ENCODE results near the gene TEX22.
"Not testable (repeated sequence)": the region's sequence is repeated elsewhere in the genome, so short reads cannot be mapped to it uniquely, and the experiment has no call there.

The TEX22 gene

DNA sequence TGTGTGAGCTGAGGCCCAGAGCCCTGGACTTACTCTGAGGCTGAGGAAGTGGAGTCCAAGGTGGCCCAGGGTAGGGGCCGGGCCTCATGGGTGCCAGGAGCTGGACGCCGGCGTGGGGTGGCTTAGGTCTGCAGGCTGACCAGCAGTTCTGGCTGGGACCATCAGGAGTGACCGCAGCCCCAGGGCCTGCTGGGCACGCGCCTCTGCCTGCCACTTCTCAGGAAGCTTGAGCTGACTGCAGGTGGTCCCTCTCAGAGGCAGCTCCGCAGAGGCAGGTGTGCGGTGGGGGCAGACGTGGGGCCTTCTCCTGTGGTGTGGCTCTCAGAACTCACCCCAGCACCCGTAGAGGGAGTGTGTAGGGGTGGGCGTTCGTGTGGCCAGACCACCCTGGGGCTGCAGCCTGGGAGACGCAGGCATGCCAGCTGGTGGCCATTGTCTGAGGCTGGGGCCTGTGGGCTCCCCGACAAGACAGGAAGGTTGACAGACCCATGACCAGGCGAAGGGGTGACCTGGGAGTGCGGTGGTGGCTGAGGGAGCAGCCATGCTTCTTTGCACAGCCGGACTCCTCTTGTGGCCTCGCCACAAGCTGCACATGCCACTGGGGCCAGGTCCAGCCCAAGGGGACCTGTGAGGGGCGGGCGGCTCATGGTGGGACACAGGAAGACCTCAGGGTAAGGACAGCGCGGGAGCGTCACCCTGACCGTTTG, 40.0 kb upstream of the TEX22 start:
- Histone ChIP-seq H2AFZ (ENCODE audit: low read length) (no peak overlapping the region), H3K4me2 (ENCODE audit: low read depth, low read length, poor library complexity, severe bottlenecking) (no peak overlapping the region), H3K9me2 (replicated peaks; ENCODE audit: low read depth, low read length) (no peaks in the 10 kb centered on the region), H3K36me3 (ENCODE audit: insufficient read depth, low read length) (peaks cover 3% of the 10 kb centered on the region; the same call in 1 of the 2 replicates), H3K4me3 (ENCODE audit: low read length, poor library complexity, severe bottlenecking) (no peak overlapping the region), H3K79me2 (ENCODE audit: insufficient read depth, low read length) (no peaks in the 10 kb centered on the region), H3K4me1 (ENCODE audit: insufficient read depth, low read length, poor library complexity, severe bottlenecking) (no peaks in the 10 kb centered on the region), H4K20me1 (ENCODE audit: insufficient read depth, low read length, poor library complexity, severe bottlenecking) (no peaks in the 10 kb centered on the region), H3K27me3 (ENCODE audit: insufficient read depth, low read length, poor library complexity, severe bottlenecking) (no peaks in the 10 kb centered on the region), H3K9me3 (ENCODE audit: insufficient read depth, low read depth, low read length) (no peaks in the 10 kb centered on the region), H3K9ac (ENCODE audit: low read depth, low read length, poor library complexity, severe bottlenecking) (no peak overlapping the region), H3F3A (ENCODE audit: low read depth) (no peaks in the 10 kb centered on the region)
- TF ChIP-seq EZH2phosphoT487 (IDR thresholded peaks at IDR 0.05; ENCODE audit: borderline replicate concordance) = no peak
- TF ChIP-seq, protein P1, sequence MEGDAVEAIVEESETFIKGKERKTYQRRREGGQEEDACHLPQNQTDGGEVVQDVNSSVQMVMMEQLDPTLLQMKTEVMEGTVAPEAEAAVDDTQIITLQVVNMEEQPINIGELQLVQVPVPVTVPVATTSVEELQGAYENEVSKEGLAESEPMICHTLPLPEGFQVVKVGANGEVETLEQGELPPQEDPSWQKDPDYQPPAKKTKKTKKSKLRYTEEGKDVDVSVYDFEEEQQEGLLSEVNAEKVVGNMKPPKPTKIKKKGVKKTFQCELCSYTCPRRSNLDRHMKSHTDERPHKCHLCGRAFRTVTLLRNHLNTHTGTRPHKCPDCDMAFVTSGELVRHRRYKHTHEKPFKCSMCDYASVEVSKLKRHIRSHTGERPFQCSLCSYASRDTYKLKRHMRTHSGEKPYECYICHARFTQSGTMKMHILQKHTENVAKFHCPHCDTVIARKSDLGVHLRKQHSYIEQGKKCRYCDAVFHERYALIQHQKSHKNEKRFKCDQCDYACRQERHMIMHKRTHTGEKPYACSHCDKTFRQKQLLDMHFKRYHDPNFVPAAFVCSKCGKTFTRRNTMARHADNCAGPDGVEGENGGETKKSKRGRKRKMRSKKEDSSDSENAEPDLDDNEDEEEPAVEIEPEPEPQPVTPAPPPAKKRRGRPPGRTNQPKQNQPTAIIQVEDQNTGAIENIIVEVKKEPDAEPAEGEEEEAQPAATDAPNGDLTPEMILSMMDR (conservative IDR thresholded peaks at IDR 0.05; ENCODE audit: low read length) = no peak

DNA sequence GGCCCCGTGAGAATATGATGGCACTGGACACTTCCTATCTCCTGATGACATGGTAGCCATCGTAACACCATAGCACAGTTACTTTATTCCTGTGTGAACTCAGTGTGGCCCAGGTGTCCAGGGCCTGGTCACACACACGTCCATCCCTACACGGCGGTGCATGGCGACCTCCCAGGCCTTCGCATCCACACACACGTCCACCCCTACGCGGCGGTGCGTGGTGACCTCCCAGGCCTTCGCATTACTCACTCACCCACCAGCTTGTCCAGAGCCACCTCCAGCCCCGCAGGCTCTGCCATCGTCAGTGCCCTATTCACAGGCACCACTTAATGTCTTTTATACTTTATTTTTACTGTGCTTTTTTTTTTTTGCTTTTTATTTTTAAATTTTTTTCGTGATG, 39.4 kb upstream of the TEX22 start:
- H3K79me2 ChIP-seq (ENCODE audit: insufficient read depth, low read length) = no peaks in the 10 kb centered on the region
- H2AFZ ChIP-seq (ENCODE audit: low read length) = no peak overlapping the region
- no peak overlapping the region for H3K9ac ChIP-seq (ENCODE audit: low read depth, low read length, poor library complexity, severe bottlenecking)
- H3K4me2 ChIP-seq (ENCODE audit: low read depth, low read length, poor library complexity, severe bottlenecking) = no peak overlapping the region
- H3K4me3 ChIP-seq (ENCODE audit: low read length, poor library complexity, severe bottlenecking) = no peak overlapping the region
- H3F3A ChIP-seq (ENCODE audit: low read depth) = no peaks in the 10 kb centered on the region
- no peaks in the 10 kb centered on the region for H3K9me3 ChIP-seq (ENCODE audit: insufficient read depth, low read depth, low read length)
- TF ChIP-seq, protein P1 (conservative IDR thresholded peaks at IDR 0.05; ENCODE audit: low read length) = no peak
- no peak for TF ChIP-seq EZH2phosphoT487 (IDR thresholded peaks at IDR 0.05; ENCODE audit: borderline replicate concordance)
- H3K27me3 ChIP-seq (ENCODE audit: insufficient read depth, low read length, poor library complexity, severe bottlenecking) = no peaks in the 10 kb centered on the region
- H3K36me3 ChIP-seq (ENCODE audit: insufficient read depth, low read length) = peaks cover 3% of the 10 kb centered on the region; the same call in 1 of the 2 replicates
- no peaks in the 10 kb centered on the region for H3K9me2 ChIP-seq (replicated peaks; ENCODE audit: low read depth, low read length)
- no peaks in the 10 kb centered on the region for H3K4me1 ChIP-seq (ENCODE audit: insufficient read depth, low read length, poor library complexity, severe bottlenecking)
- no peaks in the 10 kb centered on the region for H4K20me1 ChIP-seq (ENCODE audit: insufficient read depth, low read length, poor library complexity, severe bottlenecking)

DNA sequence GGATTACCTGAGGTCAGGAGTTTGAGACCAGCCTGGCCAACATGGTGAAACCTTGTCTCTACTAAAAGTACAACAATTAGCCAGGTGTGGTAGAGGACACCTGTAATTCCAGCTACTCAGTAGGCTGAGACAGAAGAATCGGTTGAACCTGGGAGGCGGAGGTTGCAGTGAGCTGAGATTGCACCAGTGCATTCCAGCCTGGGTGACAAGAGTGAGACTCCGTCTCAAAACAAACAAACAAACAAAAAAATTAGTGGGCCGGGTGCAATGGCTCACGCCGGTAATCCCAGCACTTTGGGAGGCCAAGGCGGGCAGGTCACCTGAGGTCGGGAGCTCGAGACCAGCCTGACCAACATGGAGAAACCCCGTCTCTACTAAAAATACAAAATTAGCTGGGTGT, 36.9 kb upstream of the TEX22 start:
- H3F3A ChIP-seq (ENCODE audit: low read depth); H3K9me3 ChIP-seq (ENCODE audit: insufficient read depth, low read depth, low read length); H2AFZ ChIP-seq (ENCODE audit: low read length); H3K9ac ChIP-seq (ENCODE audit: low read depth, low read length, poor library complexity, severe bottlenecking); H3K79me2 ChIP-seq (ENCODE audit: insufficient read depth, low read length); H3K4me3 ChIP-seq (ENCODE audit: low read length, poor library complexity, severe bottlenecking); H3K9me2 ChIP-seq (replicated peaks; ENCODE audit: low read depth, low read length); H3K27me3 ChIP-seq (ENCODE audit: insufficient read depth, low read length, poor library complexity, severe bottlenecking); H4K20me1 ChIP-seq (ENCODE audit: insufficient read depth, low read length, poor library complexity, severe bottlenecking); H3K4me2 ChIP-seq (ENCODE audit: low read depth, low read length, poor library complexity, severe bottlenecking); H3K36me3 ChIP-seq (ENCODE audit: insufficient read depth, low read length); H3K4me1 ChIP-seq (ENCODE audit: insufficient read depth, low read length, poor library complexity, severe bottlenecking): not testable (repeated sequence)

Data from Loucy (cell line).